Mesenteric fat pad (tissue), 1 donor: ENCODE results near the gene ULBP2. TPM values are rescaled to one million over a fixed set of nuclear protein-coding genes. Genes with fewer than 3 reads are reported as not detected.

Source experiments
- total RNA-seq: library from RNA; stranded (reverse); fragmentation: NEBNext Ultra II Directional; extraction: Animal tissue kit (Norgen Biotek cat#: 25700); gene quantifications from one replicate; pipeline ENCODE4 v1.2.1, GENCODE V29; 2021
- donor health status: DM: yes; HTN: yes; CAD: no.

Gene ULBP2
- total RNA-seq, 1 donor from 2014 or later, result 0.96 TPM

Other genes with a start within 250 kb of the ULBP2 start
- gene LATS1, start 223.9 kb upstream of the ULBP2 start, total RNA-seq, result 25.7 TPM
- gene NUP43, start 195.5 kb upstream of the ULBP2 start, total RNA-seq, result 29.9 TPM
- 78.7 TPM for gene PCMT1, start 192.3 kb upstream of the ULBP2 start, total RNA-seq
- 24.2 TPM for gene LRP11, start 77.7 kb upstream of the ULBP2 start, total RNA-seq
- gene RAET1E, start 43.9 kb upstream of the ULBP2 start, total RNA-seq, result 0.29 TPM
- 0.51 TPM for gene RAET1G, start 18.9 kb upstream of the ULBP2 start, total RNA-seq
- 0.19 TPM for gene ULBP1, start 21.9 kb downstream of the ULBP2 start, total RNA-seq
- gene RAET1L, start 83.5 kb downstream of the ULBP2 start, total RNA-seq, result not detected
- gene ULBP3, start 127.1 kb downstream of the ULBP2 start, total RNA-seq, result 3.0 TPM
- gene PPP1R14C, start 201.0 kb downstream of the ULBP2 start, total RNA-seq, result 0.26 TPM